ENCODE data around the gene VIM. TPM values are rescaled to one million over a fixed set of nuclear protein-coding genes. Genes with fewer than 3 reads are reported as not detected.

The VIM gene
- total and polyA plus RNA-seq, 2 donors, result 696 to 781 TPM

DNA sequence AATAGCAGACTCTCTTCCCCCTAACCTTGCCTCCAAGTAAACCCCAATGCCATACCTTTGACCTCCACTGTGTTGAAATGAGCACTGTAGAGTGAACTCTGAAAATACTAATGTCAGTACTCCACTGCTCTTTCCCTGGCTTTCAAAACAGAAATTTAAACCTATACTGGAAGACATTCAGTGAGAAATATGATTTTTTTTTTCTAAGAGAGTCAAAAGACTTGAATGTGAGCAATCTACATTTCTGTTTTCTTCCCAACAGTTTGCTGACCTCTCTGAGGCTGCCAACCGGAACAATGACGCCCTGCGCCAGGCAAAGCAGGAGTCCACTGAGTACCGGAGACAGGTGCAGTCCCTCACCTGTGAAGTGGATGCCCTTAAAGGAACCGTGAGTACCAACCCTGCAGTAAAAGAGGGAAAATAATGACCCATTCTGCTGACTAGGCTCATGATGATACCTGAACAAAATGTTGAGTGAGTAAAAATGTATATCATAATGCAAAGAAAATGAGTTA lies 6.4 kb downstream of the VIM start:
- DNase-seq (ENCODE audit: low read depth in 6 of 9, low spot score in 9 of 9), result no peak
- H3K4me1 ChIP-seq (ENCODE audit: control insufficient read depth in 2 of 2, insufficient read depth in 2 of 2, low read length in 2 of 2), result peaks cover 6 to 9% of the 10 kb centered on the region in 2 donors
- H3K27ac ChIP-seq (ENCODE audit: low read depth in 1 of 2, low read length in 1 of 2), result no peak overlapping the region
- no peaks in the 10 kb centered on the region for H3K27me3 ChIP-seq (ENCODE audit: control insufficient read depth in 2 of 2, insufficient read depth in 1 of 2, low read length in 1 of 2)
- H3K36me3 ChIP-seq (ENCODE audit: control insufficient read depth in 2 of 2, insufficient read depth in 2 of 2, low read length in 1 of 2), result peaks cover 29 to 65% of the 10 kb centered on the region in 2 donors
- H3K9me3 ChIP-seq (ENCODE audit: control insufficient read depth in 2 of 2, insufficient read depth in 1 of 2, low read length in 1 of 2), result peaks cover 0 to 2% of the 10 kb centered on the region in 2 donors
- no peak overlapping the region for H3K4me3 ChIP-seq (ENCODE audit: low read length in 2 of 2)
- WGBS, result 98% methylated on average over 5 of the region's 5 CpGs

DNA sequence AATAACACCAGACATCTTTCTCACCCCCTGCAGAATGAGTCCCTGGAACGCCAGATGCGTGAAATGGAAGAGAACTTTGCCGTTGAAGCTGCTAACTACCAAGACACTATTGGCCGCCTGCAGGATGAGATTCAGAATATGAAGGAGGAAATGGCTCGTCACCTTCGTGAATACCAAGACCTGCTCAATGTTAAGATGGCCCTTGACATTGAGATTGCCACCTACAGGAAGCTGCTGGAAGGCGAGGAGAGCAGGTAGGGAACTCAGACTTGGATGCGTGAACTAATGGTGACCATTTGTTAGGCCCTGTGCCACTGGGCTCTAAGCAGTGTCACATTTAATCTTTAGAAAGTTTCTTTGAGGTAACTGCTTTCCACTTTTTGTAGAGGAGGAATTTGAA lies 7.1 kb downstream of the VIM start:
- H3K9me3 ChIP-seq (ENCODE audit: control insufficient read depth in 2 of 2, insufficient read depth in 1 of 2, low read length in 1 of 2), result no peaks in the 10 kb centered on the region
- no peak for DNase-seq (ENCODE audit: low read depth in 6 of 9, low spot score in 9 of 9)
- H3K27me3 ChIP-seq (ENCODE audit: control insufficient read depth in 2 of 2, insufficient read depth in 1 of 2, low read length in 1 of 2), result no peaks in the 10 kb centered on the region
- H3K4me1 ChIP-seq (ENCODE audit: control insufficient read depth in 2 of 2, insufficient read depth in 2 of 2, low read length in 2 of 2), result peaks cover 5 to 6% of the 10 kb centered on the region in 2 donors
- 95% methylated on average over 8 of the region's 8 CpGs for WGBS
- H3K27ac ChIP-seq (ENCODE audit: low read depth in 1 of 2, low read length in 1 of 2), result no peak overlapping the region
- H3K4me3 ChIP-seq (ENCODE audit: low read length in 2 of 2), result no peak overlapping the region
- peaks cover 29 to 65% of the 10 kb centered on the region in 2 donors for H3K36me3 ChIP-seq (ENCODE audit: control insufficient read depth in 2 of 2, insufficient read depth in 2 of 2, low read length in 1 of 2)

DNA sequence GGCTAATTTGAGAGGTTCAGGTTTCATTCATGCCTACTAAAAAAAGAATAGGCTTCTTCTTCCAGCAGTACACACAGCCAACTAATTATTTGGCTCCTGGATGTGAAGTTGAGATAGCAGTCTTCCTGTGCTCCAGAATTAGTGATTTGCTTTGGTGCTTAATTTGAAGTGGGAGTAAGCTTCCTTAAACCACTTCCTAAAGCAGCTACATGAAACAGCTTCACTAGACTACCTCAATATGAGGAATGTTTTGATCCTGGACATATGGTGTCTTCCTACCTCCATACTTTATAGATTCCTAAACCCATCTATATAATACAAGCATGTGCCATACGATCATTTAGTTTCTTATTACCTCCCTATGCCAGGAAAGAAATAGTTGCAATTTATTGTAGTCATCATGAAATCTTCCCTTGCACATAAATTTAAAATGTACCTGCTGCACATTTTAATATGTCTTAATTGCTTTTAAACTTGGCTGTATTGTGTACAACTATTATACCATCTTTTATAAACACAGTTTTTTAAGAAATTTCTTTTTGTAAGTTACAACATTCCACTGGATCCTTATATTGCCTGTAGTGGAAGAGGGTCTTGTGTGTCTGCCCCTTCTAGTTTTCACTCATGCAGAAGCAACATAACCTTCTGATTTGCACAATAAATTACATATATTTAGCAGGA lies 8.6 kb downstream of the VIM start:
- peaks cover 0 to 2% of the 10 kb centered on the region in 2 donors for H3K4me1 ChIP-seq (ENCODE audit: control insufficient read depth in 2 of 2, insufficient read depth in 2 of 2, low read length in 2 of 2)
- H3K4me3 ChIP-seq (ENCODE audit: low read length in 2 of 2), result no peak overlapping the region
- peaks cover 29 to 55% of the 10 kb centered on the region in 2 donors for H3K36me3 ChIP-seq (ENCODE audit: control insufficient read depth in 2 of 2, insufficient read depth in 2 of 2, low read length in 1 of 2)
- H3K27me3 ChIP-seq (ENCODE audit: control insufficient read depth in 2 of 2, insufficient read depth in 1 of 2, low read length in 1 of 2), result no peaks in the 10 kb centered on the region
- 96% methylated on average over 1 of the region's 1 CpG for WGBS
- no peak for DNase-seq (ENCODE audit: low read depth in 6 of 9, low spot score in 9 of 9)
- H3K9me3 ChIP-seq (ENCODE audit: control insufficient read depth in 2 of 2, insufficient read depth in 1 of 2, low read length in 1 of 2), result peaks cover 0 to 6% of the 10 kb centered on the region in 2 donors
- no peak overlapping the region for H3K27ac ChIP-seq (ENCODE audit: low read depth in 1 of 2, low read length in 1 of 2)

DNA sequence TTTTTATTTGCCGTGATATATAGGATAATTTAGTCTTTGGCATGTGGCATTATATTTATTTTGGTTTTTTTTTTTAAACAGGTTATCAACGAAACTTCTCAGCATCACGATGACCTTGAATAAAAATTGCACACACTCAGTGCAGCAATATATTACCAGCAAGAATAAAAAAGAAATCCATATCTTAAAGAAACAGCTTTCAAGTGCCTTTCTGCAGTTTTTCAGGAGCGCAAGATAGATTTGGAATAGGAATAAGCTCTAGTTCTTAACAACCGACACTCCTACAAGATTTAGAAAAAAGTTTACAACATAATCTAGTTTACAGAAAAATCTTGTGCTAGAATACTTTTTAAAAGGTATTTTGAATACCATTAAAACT lies 9.1 kb downstream of the VIM start:
- H3K4me3 ChIP-seq (ENCODE audit: low read length in 2 of 2), result no peak overlapping the region
- 97% methylated on average over 5 of the region's 5 CpGs for WGBS
- H3K36me3 ChIP-seq (ENCODE audit: control insufficient read depth in 2 of 2, insufficient read depth in 2 of 2, low read length in 1 of 2), result peaks cover 29 to 50% of the 10 kb centered on the region in 2 donors
- H3K27me3 ChIP-seq (ENCODE audit: control insufficient read depth in 2 of 2, insufficient read depth in 1 of 2, low read length in 1 of 2), result no peaks in the 10 kb centered on the region
- DNase-seq (ENCODE audit: low read depth in 6 of 9, low spot score in 9 of 9), result no peak
- peaks cover 0 to 2% of the 10 kb centered on the region in 2 donors for H3K4me1 ChIP-seq (ENCODE audit: control insufficient read depth in 2 of 2, insufficient read depth in 2 of 2, low read length in 2 of 2)
- peaks cover 0 to 6% of the 10 kb centered on the region in 2 donors for H3K9me3 ChIP-seq (ENCODE audit: control insufficient read depth in 2 of 2, insufficient read depth in 1 of 2, low read length in 1 of 2)
- no peak overlapping the region for H3K27ac ChIP-seq (ENCODE audit: low read depth in 1 of 2, low read length in 1 of 2)

DNA sequence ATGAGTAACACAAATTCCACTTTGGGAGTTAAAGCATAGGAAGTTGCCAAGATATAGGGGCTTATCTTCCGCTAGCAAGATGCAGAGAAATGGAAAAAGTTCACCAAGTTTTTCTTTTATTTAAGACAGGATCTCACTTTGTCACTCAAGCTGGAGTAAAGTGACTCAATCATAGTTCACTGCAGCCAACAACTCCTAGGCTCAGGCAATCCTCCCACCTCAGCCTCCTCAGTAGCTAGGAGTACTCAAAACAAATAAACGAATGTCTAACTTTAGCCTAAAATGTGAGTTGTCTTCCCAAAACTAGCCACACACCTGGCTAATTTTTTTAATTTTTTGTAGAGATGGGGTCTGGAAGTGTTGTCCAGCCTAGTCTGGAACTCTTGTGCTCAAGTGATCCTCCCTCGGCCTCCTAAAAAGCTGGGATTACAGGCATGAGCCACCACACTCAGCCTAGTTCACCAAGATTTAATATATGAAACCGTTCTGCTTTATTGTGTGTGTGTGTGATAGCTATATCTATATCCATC lies 9.9 kb downstream of the VIM start:
- 97% methylated on average over 4 of the region's 4 CpGs for WGBS
- Histone ChIP-seq H3K9me3 (ENCODE audit: control insufficient read depth in 2 of 2, insufficient read depth in 1 of 2, low read length in 1 of 2) (peaks cover 0 to 6% of the 10 kb centered on the region in 2 donors), H3K4me3 (ENCODE audit: low read length in 2 of 2) (no peak overlapping the region), H3K4me1 (ENCODE audit: control insufficient read depth in 2 of 2, insufficient read depth in 2 of 2, low read length in 2 of 2) (peaks cover 0 to 2% of the 10 kb centered on the region in 2 donors), H3K27me3 (ENCODE audit: control insufficient read depth in 2 of 2, insufficient read depth in 1 of 2, low read length in 1 of 2) (no peaks in the 10 kb centered on the region), H3K27ac (ENCODE audit: low read depth in 1 of 2, low read length in 1 of 2) (no peak overlapping the region), H3K36me3 (ENCODE audit: control insufficient read depth in 2 of 2, insufficient read depth in 2 of 2, low read length in 1 of 2) (peaks cover 29 to 46% of the 10 kb centered on the region in 2 donors)
- DNase-seq (ENCODE audit: low read depth in 6 of 9, low spot score in 9 of 9), result no peak

DNA sequence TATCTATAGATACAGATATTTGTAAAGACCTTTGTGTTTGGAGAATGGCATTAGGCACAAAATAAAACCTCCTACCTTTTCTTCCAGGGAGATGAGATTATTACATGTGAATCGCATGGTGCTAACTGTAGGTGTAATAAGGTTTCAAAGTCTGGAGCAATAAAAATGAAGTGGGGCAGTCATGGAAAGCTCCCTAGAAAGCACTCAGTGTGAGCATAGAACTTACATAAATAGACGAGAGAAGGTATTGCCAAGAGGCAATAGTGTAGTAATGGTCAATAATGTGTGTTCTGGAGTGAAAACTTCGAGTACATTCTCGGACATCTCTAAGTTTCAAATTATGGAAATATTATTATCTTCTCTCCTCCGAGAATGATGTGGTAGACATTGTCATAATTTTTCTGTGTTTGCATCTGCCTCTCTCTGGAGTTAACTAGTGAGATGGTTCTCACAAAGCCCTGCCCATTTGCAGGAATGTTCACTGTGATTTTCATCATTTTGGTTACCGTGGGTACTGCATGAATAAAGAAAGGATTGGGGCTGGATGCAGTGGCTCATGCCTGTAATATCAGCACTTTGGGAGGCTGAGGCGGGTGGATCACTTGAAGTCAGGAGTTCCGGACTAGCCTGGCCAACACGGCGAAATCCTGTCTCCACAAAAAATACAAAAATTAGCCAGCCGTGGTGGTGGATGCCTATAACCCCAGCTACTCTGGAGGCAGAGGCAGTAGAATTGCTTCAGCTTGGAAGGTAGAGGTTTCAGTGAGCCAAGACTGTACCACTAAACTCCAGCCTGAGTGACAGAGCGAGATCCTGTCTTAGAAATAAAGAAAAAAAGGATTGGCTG lies 10.6 kb downstream of the VIM start:
- 91% methylated on average over 12 of the region's 12 CpGs for WGBS
- peaks cover 24 to 39% of the 10 kb centered on the region in 2 donors for H3K36me3 ChIP-seq (ENCODE audit: control insufficient read depth in 2 of 2, insufficient read depth in 2 of 2, low read length in 1 of 2)
- peaks cover 0 to under 1% of the 10 kb centered on the region in 2 donors for H3K4me1 ChIP-seq (ENCODE audit: control insufficient read depth in 2 of 2, insufficient read depth in 2 of 2, low read length in 2 of 2)

DNA sequence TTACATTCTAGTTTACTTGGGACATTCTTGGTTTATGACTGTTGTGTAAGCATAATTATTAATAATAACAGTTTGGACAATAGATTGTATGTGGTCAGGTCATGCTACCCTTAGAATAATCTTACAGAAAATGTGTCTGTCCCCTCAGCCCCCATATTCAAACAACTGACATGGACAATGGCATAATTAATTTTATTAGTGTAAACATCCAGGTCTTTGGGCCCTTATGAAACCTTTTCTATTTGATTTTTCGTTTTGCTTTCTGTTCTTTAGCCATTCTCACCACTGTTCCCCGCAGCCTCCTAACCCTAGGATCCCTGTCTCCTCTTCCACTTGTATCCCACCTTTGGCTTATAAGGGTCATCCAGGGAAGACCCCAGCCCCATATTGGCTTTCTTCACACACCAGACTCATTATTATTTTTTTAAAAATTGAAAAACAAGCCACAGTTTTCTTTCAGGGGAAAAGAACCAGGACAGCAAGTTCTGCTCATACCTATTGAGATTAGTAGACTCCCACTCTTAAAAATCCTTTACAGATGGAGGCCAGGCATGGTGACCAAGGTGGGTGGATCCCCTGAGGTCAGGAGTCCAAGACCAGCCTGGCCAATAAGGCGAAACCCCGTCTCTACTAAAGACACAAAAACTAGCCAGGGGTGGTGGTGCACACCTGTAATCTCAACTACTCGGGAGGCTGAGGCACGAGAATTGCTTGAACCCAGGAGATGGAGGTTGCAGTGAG lies 11.5 kb downstream of the VIM start:
- H3K27me3 ChIP-seq (ENCODE audit: control insufficient read depth in 2 of 2, insufficient read depth in 1 of 2, low read length in 1 of 2), result no peaks in the 10 kb centered on the region
- H3K9me3 ChIP-seq (ENCODE audit: control insufficient read depth in 2 of 2, insufficient read depth in 1 of 2, low read length in 1 of 2), result peaks cover 0 to 6% of the 10 kb centered on the region in 2 donors
- H3K27ac ChIP-seq (ENCODE audit: low read depth in 1 of 2, low read length in 1 of 2), result no peak overlapping the region
- no peaks in the 10 kb centered on the region for H3K4me1 ChIP-seq (ENCODE audit: control insufficient read depth in 2 of 2, insufficient read depth in 2 of 2, low read length in 2 of 2)
- over 99% methylated on average over 6 of the region's 6 CpGs for WGBS
- no peak for DNase-seq (ENCODE audit: low read depth in 6 of 9, low spot score in 9 of 9)
- peaks cover 16 to 30% of the 10 kb centered on the region in 2 donors for H3K36me3 ChIP-seq (ENCODE audit: control insufficient read depth in 2 of 2, insufficient read depth in 2 of 2, low read length in 1 of 2)
- no peak overlapping the region for H3K4me3 ChIP-seq (ENCODE audit: low read length in 2 of 2)

More for the DNA sequence above, 10.6 kb downstream of the VIM start:
- no peaks in the 10 kb centered on the region for H3K27me3 ChIP-seq (ENCODE audit: control insufficient read depth in 2 of 2, insufficient read depth in 1 of 2, low read length in 1 of 2)
- H3K9me3 ChIP-seq (ENCODE audit: control insufficient read depth in 2 of 2, insufficient read depth in 1 of 2, low read length in 1 of 2), result peaks cover 0 to 6% of the 10 kb centered on the region in 2 donors
- no peak for DNase-seq (ENCODE audit: low read depth in 6 of 9, low spot score in 9 of 9)
- H3K27ac ChIP-seq (ENCODE audit: low read depth in 1 of 2, low read length in 1 of 2), result no peak overlapping the region
- H3K4me3 ChIP-seq (ENCODE audit: low read length in 2 of 2), result no peak overlapping the region

DNA sequence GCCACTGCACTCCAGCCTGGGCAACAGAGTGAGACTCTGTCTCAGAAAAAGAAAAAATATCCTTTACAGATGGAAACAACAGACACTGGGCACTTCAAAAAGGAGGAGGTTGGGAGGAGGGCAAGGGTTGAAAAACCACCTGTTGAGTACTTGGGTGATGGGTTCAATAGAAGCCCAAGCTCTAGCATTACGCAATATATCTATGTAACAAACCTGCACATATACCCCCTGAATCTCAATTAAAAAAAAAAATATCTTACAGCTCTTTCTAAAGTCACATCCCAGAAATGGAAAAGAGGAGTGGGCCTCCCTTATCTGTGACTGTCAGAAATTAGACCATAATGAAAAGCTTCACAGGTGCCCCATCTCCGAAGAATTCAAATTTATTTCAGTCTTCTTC lies 12.1 kb downstream of the VIM start:
- peaks cover 0 to 6% of the 10 kb centered on the region in 2 donors for H3K9me3 ChIP-seq (ENCODE audit: control insufficient read depth in 2 of 2, insufficient read depth in 1 of 2, low read length in 1 of 2)
- WGBS, result 100% methylated on average over 2 of the region's 2 CpGs
- H3K27ac ChIP-seq (ENCODE audit: low read depth in 1 of 2, low read length in 1 of 2), result no peak overlapping the region
- H3K36me3 ChIP-seq (ENCODE audit: control insufficient read depth in 2 of 2, insufficient read depth in 2 of 2, low read length in 1 of 2), result peaks cover 10 to 24% of the 10 kb centered on the region in 2 donors
- no peaks in the 10 kb centered on the region for H3K27me3 ChIP-seq (ENCODE audit: control insufficient read depth in 2 of 2, insufficient read depth in 1 of 2, low read length in 1 of 2)
- H3K4me1 ChIP-seq (ENCODE audit: control insufficient read depth in 2 of 2, insufficient read depth in 2 of 2, low read length in 2 of 2), result no peaks in the 10 kb centered on the region
- no peak for DNase-seq (ENCODE audit: low read depth in 6 of 9, low spot score in 9 of 9)
- H3K4me3 ChIP-seq (ENCODE audit: low read length in 2 of 2), result no peak overlapping the region

Measured in thymus (tissue), 11 donors.